Loucy (cell line): Measurements from ENCODE around the gene IRF3.

ENCODE experiments used
- EZH2phosphoT487 ChIP-seq: fragments of 200-600 bp; IDR thresholded peaks from 2 replicates; pipeline ENCODE4 v1.6.1; 2018; ENCODE audit warnings: antibody characterized with exemption, mild to moderate bottlenecking, moderate library complexity, borderline replicate concordance
- TF ChIP-seq, protein P1 (sequence below): fragments of 200-600 bp; sonication (generic); conservative IDR thresholded peaks from 2 replicates; pipeline ENCODE4 v1.5.1; 2014; ENCODE audit warnings: mild to moderate bottlenecking, antibody characterized with exemption, low read length

DNA sequence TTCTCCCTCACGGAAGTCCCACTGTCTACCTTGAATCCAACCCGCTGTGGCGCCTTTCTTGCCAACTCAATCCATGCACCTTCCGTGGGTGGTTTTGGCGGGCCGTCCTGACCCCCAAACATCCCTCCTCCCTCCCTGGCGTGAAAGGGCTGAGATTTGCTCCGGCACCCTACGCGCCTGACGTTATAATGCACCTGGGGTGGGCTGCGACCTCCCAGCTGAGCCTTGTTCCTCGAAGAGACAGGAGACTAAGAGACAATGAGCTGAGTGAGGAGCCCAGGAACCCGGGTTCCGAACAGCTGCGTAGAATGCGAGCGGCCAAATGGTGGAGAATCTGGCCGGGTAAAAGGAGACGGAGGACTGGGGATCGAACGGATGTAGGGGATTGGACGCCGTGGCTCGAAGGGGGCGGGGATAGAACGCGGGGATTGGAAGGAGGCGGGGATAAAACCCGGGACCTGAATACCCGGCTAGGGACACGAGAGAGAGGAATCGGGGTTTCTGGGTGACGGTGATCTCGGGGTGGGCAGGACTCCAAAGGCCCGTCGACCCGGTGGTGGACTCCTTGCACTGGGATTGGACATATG, 25.1 kb upstream of the IRF3 start, which contains the start of gene CPT1C:
- TF ChIP-seq, protein P1, sequence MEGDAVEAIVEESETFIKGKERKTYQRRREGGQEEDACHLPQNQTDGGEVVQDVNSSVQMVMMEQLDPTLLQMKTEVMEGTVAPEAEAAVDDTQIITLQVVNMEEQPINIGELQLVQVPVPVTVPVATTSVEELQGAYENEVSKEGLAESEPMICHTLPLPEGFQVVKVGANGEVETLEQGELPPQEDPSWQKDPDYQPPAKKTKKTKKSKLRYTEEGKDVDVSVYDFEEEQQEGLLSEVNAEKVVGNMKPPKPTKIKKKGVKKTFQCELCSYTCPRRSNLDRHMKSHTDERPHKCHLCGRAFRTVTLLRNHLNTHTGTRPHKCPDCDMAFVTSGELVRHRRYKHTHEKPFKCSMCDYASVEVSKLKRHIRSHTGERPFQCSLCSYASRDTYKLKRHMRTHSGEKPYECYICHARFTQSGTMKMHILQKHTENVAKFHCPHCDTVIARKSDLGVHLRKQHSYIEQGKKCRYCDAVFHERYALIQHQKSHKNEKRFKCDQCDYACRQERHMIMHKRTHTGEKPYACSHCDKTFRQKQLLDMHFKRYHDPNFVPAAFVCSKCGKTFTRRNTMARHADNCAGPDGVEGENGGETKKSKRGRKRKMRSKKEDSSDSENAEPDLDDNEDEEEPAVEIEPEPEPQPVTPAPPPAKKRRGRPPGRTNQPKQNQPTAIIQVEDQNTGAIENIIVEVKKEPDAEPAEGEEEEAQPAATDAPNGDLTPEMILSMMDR, result no peak
- no peak for TF ChIP-seq EZH2phosphoT487
